VCaP (cell line): Measurements from ENCODE around the gene KIAA1210.
A peak's percentile ranks its signal among the peaks of the same experiment; 100 is the strongest.

Source experiments
- H3K27ac ChIP-seq: fragments of 450-650 bp; 2 replicates; pipeline ENCODE4 v1.5.1; 2017
- TF ChIP-seq, protein P1 (sequence below): fragments of 450-650 bp; conservative IDR thresholded peaks from 2 replicates; pipeline ENCODE4 v1.5.1; 2017; ENCODE audit warnings: mild to moderate bottlenecking, moderate library complexity

The KIAA1210 gene

DNA sequence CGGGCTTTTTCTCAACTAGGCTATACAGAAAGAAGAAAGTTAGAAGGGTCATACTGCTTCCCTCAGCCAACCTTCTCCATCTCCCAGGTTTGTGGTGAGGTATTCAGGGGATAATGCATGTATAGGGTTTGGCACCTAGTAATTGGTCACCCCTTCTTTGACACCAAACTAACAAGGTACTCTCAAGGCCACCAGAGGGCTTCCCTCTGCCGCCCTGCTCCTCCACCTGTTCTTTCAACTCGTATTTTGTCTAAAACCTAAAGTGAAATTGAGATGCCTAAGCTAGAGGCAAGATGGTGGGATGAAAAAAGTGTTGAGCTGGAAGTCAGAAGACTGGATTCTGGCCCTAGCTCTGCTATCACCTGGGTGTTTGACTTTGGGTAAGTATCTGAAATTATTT, 32.8 kb downstream of the KIAA1210 start:
- H3K27ac ChIP-seq = peak overlapping the region; percentile 64
- TF ChIP-seq, protein P1, sequence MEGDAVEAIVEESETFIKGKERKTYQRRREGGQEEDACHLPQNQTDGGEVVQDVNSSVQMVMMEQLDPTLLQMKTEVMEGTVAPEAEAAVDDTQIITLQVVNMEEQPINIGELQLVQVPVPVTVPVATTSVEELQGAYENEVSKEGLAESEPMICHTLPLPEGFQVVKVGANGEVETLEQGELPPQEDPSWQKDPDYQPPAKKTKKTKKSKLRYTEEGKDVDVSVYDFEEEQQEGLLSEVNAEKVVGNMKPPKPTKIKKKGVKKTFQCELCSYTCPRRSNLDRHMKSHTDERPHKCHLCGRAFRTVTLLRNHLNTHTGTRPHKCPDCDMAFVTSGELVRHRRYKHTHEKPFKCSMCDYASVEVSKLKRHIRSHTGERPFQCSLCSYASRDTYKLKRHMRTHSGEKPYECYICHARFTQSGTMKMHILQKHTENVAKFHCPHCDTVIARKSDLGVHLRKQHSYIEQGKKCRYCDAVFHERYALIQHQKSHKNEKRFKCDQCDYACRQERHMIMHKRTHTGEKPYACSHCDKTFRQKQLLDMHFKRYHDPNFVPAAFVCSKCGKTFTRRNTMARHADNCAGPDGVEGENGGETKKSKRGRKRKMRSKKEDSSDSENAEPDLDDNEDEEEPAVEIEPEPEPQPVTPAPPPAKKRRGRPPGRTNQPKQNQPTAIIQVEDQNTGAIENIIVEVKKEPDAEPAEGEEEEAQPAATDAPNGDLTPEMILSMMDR = no peak

DNA sequence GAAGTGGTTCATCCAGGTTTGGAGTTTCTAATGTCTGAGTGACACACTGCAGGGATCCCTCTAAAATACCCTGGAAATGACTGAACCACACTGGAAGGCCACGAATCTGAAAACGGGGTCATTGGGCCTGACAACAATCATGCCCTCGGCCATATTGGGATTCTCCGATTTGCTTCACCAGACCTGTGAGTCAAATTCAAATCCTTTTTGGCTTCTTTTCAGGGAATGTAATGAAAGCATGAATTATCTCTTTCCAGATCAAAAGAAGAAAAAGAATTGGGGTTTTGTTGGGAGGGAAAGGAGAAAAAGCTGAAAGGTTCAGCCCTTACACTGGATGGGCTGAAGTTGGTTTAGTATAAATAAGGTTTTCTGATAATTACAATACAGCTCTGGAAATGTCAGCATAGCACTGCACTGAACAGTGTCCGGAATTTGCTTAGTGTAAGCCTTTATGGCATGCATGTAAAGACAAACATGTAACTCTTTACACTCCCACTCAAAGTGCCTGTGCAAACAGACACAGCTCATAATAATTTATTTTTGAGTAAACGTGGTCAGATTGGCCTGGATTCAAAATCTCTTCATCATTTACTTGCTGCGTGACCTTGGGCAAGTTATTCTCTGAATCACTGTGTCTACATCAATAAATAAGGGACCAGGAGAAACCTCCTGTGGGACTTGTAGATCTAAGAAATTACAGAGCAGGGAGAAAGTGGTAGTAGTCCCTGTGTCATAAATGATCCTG, 33.4 kb downstream of the KIAA1210 start:
- peak overlapping the region; percentile 64 for H3K27ac ChIP-seq
- TF ChIP-seq, protein P1 = no peak

DNA sequence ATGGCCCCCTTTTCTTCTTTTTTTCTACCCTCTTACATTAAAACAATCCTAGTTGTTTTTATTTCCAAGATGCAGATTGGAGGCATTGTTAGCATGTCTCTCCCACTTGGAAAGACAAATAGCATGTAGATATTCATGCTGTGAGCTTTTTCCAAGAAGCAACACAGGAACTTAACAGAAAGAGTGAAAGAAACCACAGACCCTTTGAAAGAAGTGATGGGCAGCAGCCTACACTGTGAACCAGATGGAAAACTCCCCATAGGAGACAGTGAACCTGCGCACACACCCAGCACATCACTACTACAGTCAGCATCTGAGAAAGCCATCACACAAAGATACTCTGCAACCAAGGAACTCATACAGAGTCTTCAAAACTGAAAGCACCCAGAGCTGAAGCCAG, 37.0 kb downstream of the KIAA1210 start:
- H3K27ac ChIP-seq = no peak overlapping the region
- TF ChIP-seq, protein P1 = no peak

DNA sequence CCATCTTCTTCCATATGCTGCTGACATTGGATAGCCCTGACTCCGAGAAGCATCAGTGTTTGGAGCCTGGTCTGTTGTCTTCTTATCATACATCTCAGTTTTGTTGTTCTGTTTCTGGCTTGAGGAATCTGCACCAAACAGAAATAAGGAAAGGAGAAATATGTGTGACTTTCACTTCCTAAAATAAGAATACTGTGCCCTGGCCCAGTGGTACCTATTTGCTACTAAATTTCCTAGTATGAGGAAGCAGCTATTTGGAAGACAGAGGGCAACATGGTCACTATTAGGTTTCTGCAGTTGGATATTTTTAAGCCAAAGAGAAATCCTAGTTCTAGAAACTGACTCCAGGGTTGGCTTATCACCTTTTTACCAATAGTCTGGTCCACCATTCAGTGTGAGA, 38.0 kb downstream of the KIAA1210 start:
- TF ChIP-seq, protein P1 = no peak
- no peak overlapping the region for H3K27ac ChIP-seq

DNA sequence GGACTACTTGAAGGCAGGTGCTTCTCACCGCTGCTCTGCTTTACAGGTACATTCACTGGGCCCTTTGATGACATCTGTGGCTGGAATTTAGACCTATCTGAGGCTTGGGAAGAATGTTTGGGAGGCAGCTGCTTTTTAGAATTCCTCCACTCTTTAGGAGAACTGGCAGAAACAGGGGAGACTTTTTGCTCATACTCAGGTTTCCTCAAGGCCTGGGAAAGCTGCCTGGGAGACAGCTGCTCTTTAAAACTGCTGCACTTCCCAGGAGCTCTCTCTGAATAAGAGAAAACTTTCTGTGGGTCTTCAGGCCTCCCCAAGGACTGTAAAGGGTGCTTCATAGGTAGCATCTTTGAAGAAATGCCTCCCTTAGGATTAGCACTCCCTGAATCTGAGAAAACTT, 40.5 kb downstream of the KIAA1210 start:
- TF ChIP-seq, protein P1 = no peak
- H3K27ac ChIP-seq = no peak overlapping the region

DNA sequence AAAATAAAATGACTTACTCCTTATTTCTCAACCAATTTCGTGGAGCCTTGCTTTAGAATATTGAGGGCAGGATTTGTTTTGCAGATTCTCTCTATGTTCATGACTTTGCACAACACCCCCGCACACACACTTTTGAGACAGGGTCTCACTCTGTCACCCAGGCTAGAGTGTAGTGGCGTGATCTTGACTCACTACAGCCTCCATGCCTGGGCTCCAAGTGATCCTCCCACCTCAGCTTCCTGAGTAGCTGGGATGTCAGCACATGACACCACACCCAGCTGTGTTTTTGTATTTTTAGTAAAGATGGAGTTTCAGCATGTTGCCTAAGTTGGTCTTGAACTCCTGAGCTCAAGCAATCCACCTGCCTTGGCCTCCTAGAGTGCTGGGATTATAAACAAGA, 42.8 kb downstream of the KIAA1210 start:
- no peak overlapping the region for H3K27ac ChIP-seq
- TF ChIP-seq, protein P1 = no peak

DNA sequence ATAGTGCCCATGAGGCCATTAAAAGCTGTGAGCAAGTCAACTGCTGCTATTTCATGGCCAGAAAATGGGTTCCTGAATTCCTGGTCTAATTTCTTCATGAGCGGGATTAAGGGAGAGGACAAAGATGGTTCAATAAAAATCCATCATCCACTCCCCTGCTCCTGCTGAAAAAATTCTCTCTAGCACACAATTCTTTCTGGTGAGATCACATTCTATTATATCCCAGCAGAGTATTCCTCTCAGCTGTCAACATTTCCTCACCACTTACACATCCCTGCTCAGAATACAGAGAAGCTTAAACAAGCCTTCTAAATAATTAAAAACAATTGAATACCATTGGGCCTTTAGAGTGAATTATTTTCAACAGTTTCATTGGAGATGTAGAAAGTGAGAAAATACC, 45.3 kb downstream of the KIAA1210 start:
- TF ChIP-seq, protein P1 = no peak
- no peak overlapping the region for H3K27ac ChIP-seq
